Neural crest cell (in vitro differentiated cells): Measurements from ENCODE around the gene BMPER. TPM values are rescaled to one million over a fixed set of nuclear protein-coding genes. Genes with fewer than 3 reads are reported as not detected.

Source experiments
- DNase-seq: peaks from one replicate; pipeline ENCODE4 v3.0.0; 2021; ENCODE audit warnings: low read depth, mixed read lengths, low spot score
- H3K27ac Mint-ChIP-seq: one replicate; pipeline ENCODE4 v1.8.0; 2021; ENCODE audit warnings: mild to moderate bottlenecking, mixed read lengths; ENCODE audit not compliant: unreplicated experiment
- H3K27me3 Mint-ChIP-seq: 2 replicates; pipeline ENCODE4 v1.8.0; 2021; ENCODE audit warnings: low read depth, mild to moderate bottlenecking, mixed read lengths
- H3K36me3 Mint-ChIP-seq: 2 replicates; pipeline ENCODE4 v1.8.0; 2021; ENCODE audit warnings: low read depth, mild to moderate bottlenecking, mixed read lengths
- H3K4me1 Mint-ChIP-seq: 2 replicates; pipeline ENCODE4 v1.8.0; 2021; ENCODE audit warnings: mixed read lengths
- H3K4me3 Mint-ChIP-seq: one replicate; pipeline ENCODE4 v1.8.0; 2021; ENCODE audit warnings: mild to moderate bottlenecking, mixed read lengths
- H3K9me3 Mint-ChIP-seq: 2 replicates; pipeline ENCODE4 v1.8.0; 2021; ENCODE audit warnings: mixed read lengths
- total RNA-seq: library from RNA; stranded (reverse); gene quantifications from 2 replicates; pipeline ENCODE4 v1.2.1, GENCODE V29; 2021
- TF ChIP-seq, protein P1 (sequence below): fragments of 200-600 bp; sonication (generic); conservative IDR thresholded peaks from 2 replicates; pipeline ENCODE4 v1.5.0; 2021; ENCODE audit warnings: antibody characterized with exemption, mild to moderate bottlenecking

The BMPER gene
- total RNA-seq, 1 donor from 2014 or later: not detected

DNA sequence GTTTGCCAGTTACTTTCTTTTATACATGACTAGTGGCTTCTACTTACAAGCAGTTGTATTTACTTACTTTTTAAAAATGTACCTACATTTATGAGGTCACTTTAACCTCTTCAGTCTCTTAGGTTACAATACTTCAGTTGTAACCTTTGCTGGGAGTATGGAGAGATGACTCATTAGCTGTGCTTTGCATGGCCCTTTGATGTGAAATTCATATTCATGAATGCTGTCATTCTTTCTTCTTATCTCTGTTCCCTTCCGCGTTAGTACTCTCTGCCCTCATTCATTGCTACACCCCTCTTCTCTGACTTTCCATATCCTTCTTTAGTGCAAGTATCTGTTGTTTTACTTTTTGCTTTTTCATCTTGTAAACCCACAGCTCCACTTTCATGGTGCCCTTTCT is 164.3 kb downstream of the BMPER start:
- no peaks in the 10 kb centered on the region for H3K36me3 Mint-ChIP-seq
- DNase-seq: no peak
- H3K4me1 Mint-ChIP-seq: peaks cover 5% of the 10 kb centered on the region
- H3K27me3 Mint-ChIP-seq: no peaks in the 10 kb centered on the region
- H3K27ac Mint-ChIP-seq: no peak overlapping the region
- no peaks in the 10 kb centered on the region for H3K9me3 Mint-ChIP-seq
- TF ChIP-seq, protein P1, sequence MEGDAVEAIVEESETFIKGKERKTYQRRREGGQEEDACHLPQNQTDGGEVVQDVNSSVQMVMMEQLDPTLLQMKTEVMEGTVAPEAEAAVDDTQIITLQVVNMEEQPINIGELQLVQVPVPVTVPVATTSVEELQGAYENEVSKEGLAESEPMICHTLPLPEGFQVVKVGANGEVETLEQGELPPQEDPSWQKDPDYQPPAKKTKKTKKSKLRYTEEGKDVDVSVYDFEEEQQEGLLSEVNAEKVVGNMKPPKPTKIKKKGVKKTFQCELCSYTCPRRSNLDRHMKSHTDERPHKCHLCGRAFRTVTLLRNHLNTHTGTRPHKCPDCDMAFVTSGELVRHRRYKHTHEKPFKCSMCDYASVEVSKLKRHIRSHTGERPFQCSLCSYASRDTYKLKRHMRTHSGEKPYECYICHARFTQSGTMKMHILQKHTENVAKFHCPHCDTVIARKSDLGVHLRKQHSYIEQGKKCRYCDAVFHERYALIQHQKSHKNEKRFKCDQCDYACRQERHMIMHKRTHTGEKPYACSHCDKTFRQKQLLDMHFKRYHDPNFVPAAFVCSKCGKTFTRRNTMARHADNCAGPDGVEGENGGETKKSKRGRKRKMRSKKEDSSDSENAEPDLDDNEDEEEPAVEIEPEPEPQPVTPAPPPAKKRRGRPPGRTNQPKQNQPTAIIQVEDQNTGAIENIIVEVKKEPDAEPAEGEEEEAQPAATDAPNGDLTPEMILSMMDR: no peak
- no peak overlapping the region for H3K4me3 Mint-ChIP-seq

- H3K27me3 Mint-ChIP-seq: no peaks in the 10 kb centered on the region
- peaks cover 5% of the 10 kb centered on the region for H3K4me1 Mint-ChIP-seq
- DNase-seq: no peak
- TF ChIP-seq, protein P1: no peak
- no peak overlapping the region for H3K27ac Mint-ChIP-seq
- no peaks in the 10 kb centered on the region for H3K9me3 Mint-ChIP-seq
- no peak overlapping the region for H3K4me3 Mint-ChIP-seq
- no peaks in the 10 kb centered on the region for H3K36me3 Mint-ChIP-seq
Measured at GRCh38 chr7:34070511-34071323, 165.4 kb downstream of the BMPER start.

DNA sequence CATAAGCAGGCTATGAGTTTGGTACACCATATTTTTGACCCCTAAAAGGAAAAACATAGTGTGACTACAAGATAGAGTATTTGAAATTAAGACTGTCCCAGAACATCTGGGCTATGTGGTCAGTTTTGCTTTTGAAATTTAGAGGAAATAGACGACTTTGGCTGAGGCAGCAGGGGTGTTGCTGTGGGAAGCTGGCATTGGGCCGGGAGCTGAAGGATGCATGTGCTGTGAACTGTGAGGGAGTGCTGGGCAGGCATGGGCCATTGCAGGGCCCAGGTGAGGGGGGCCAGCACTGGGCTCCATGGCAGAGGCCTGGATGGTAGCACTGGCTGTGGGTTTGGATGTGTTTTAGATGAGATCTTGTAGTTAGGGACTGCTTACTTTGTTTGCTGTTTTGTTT is 168.3 kb downstream of the BMPER start:
- TF ChIP-seq, protein P1: no peak
- Mint-ChIP-seq H3K27ac (peak overlapping the region; percentile 58), H3K9me3 (no peaks in the 10 kb centered on the region), H3K36me3 (no peaks in the 10 kb centered on the region), H3K4me1 (peaks cover 5% of the 10 kb centered on the region), H3K4me3 (no peak overlapping the region), H3K27me3 (no peaks in the 10 kb centered on the region)
- DNase-seq: no peak

- no peak for DNase-seq
- TF ChIP-seq, protein P1: no peak
- H3K27me3 Mint-ChIP-seq: no peaks in the 10 kb centered on the region
- no peak overlapping the region for H3K27ac Mint-ChIP-seq
- no peaks in the 10 kb centered on the region for H3K9me3 Mint-ChIP-seq
- no peak overlapping the region for H3K4me3 Mint-ChIP-seq
- H3K36me3 Mint-ChIP-seq: no peaks in the 10 kb centered on the region
- peaks cover 5% of the 10 kb centered on the region for H3K4me1 Mint-ChIP-seq
Measured at GRCh38 chr7:34074421-34074820, 169.1 kb downstream of the BMPER start.

DNA sequence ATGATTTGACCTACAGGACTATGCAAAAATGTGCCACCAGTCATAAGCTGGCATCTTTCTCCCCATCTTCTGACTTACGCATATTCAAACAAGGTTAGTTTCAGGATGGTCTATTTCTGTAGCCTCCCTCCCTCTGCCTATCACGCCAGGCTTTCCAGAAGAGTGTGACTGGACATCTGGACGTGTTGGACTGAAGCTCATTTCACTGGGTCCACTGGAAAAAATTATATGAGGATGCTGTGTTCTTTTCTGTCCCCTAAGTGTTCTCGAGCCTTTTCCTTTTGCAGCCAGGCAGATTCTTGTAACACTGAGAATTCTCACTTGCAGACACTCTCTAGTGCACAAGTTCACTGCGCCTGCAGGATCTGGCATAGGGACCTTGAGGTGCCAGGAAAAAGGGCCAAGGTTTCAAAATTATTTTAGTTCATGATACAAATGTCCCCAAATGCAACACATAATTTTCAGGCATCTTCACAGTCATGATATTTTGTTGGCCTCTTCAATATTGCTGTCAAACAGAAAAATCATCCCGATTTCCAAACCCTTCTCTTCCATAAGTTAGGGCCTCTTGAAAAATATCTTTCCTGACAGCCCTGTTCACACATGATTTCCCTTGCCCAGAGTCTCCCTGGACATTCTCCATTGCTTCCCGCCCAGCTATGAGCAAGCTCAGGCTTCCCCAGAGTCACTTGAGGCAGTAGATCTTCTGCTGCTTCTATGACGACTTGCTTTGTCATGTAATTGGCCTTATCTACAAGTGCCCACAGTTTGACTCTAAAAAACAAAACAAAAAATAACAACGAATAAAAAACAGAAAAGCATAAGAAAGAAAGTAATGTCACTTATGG is 170.4 kb downstream of the BMPER start:
- no peaks in the 10 kb centered on the region for H3K27me3 Mint-ChIP-seq
- no peaks in the 10 kb centered on the region for H3K9me3 Mint-ChIP-seq
- H3K36me3 Mint-ChIP-seq: no peaks in the 10 kb centered on the region

More for the DNA sequence above, 170.4 kb downstream of the BMPER start:
- Mint-ChIP-seq H3K27ac (no peak overlapping the region), H3K4me1 (no peaks in the 10 kb centered on the region), H3K4me3 (no peak overlapping the region)
- no peak for DNase-seq
- TF ChIP-seq, protein P1: no peak
